Liver (tissue), 3 donors: Measurements from ENCODE around the gene BCR.

Experiments used
- ATF3 ChIP-seq: IDR thresholded peaks from 2 replicates; pipeline ENCODE4 v1.6.1; 2016; ENCODE audit warnings: antibody characterized with exemption
- CTCF ChIP-seq: fragments of 150-350 bp; IDR thresholded peaks from 2 replicates; pipeline ENCODE4 v1.5.1; 2017; ENCODE audit warnings: improper control_type of control experiment, low read depth, low read length; ENCODE audit not compliant: missing input control
- EGR1 ChIP-seq, 2 donors: IDR thresholded peaks; 2 replicates each; pipeline ENCODE4 v1.6.1; 2016 to 2018; ENCODE audit warnings: antibody characterized with exemption in 2 of 2, low read depth in 2 of 2
- HNF4G ChIP-seq: IDR thresholded peaks from 2 replicates; pipeline ENCODE4 v1.6.1; 2016; ENCODE audit warnings: antibody characterized with exemption
- JUND ChIP-seq, 2 donors: IDR thresholded peaks; 2 replicates each; pipeline ENCODE4 v1.6.1; 2016; ENCODE audit warnings: antibody characterized with exemption in 2 of 2
- MAX ChIP-seq: IDR thresholded peaks from 2 replicates; pipeline ENCODE4 v1.6.1; 2016; ENCODE audit warnings: antibody characterized with exemption
- REST ChIP-seq: IDR thresholded peaks from 2 replicates; pipeline ENCODE4 v1.6.1; 2016; ENCODE audit warnings: antibody characterized with exemption, mild to moderate bottlenecking
- SP1 ChIP-seq: IDR thresholded peaks from 2 replicates; pipeline ENCODE4 v1.6.1; 2018; ENCODE audit warnings: antibody characterized with exemption, mild to moderate bottlenecking
- TAF1 ChIP-seq: conservative IDR thresholded peaks from 2 replicates; pipeline ENCODE4 v1.6.1; 2016; ENCODE audit warnings: antibody characterized with exemption, mild to moderate bottlenecking
- ZBTB33 ChIP-seq: IDR thresholded peaks from 2 replicates; pipeline ENCODE4 v1.6.1; 2016; ENCODE audit warnings: antibody characterized with exemption
- donor health status: healthy.
- donor health status: healthy.

GRCh38 chr22:23179381-23180299 lies 669 bp upstream of the BCR start:
- TF ChIP-seq CTCF = no peak
- TF ChIP-seq SP1 = no peak
- TF ChIP-seq REST = no peak
- peak; percentile 55 for TF ChIP-seq MAX
- TF ChIP-seq TAF1 = no peak
- no peak for TF ChIP-seq ATF3
- TF ChIP-seq JUND (IDR thresholded peaks at IDR 0.05) = peak in 1 of 2 donors; percentile 71
- no peak for TF ChIP-seq HNF4G
- no peak for TF ChIP-seq ZBTB33
- TF ChIP-seq EGR1 (IDR thresholded peaks at IDR 0.05; ENCODE audit: low read depth in 2 of 2) = peak in 1 of 2 donors; percentile 24
